ENCODE data around the gene RRM2.

The RRM2 gene

GRCh38 chr2:10173258-10174005 is 50.9 kb downstream of the RRM2 start:
- no peak for DNase-seq

GRCh38 chr2:10174173-10174572 is 51.6 kb downstream of the RRM2 start:
- no peak for DNase-seq

- DNase-seq = no peak
Measured at GRCh38 chr2:10175441-10175840, 52.9 kb downstream of the RRM2 start.

- no peak for DNase-seq
Measured at GRCh38 chr2:10178751-10179150, 56.2 kb downstream of the RRM2 start.

GRCh38 chr2:10179422-10179821 is 56.9 kb downstream of the RRM2 start:
- no peak for DNase-seq

- DNase-seq = no peak
Measured at GRCh38 chr2:10180229-10180628, 57.7 kb downstream of the RRM2 start.
